ENCODE data around the gene LCNL1. TPM values are rescaled to one million over a fixed set of nuclear protein-coding genes. Genes with fewer than 3 reads are reported as not detected.

The LCNL1 gene
- total RNA-seq, 1 experiment from 2014 or later: 0.82 TPM

GRCh38 chr9:136952876-136953770 lies 29.7 kb upstream of the LCNL1 start:
- ATAC-seq: no peak
- TF ChIP-seq TCF7L2 (IDR thresholded peaks at IDR 0.05; ENCODE audit: low read depth, low read length) (no peak), POLR2AphosphoS5 (IDR thresholded peaks at IDR 0.05; ENCODE audit: low read depth, low read length) (no peak), SIN3A (IDR thresholded peaks at IDR 0.05; ENCODE audit: borderline replicate concordance, insufficient read depth, low read depth, low read length) (no peak)
- TF ChIP-seq, protein P1, sequence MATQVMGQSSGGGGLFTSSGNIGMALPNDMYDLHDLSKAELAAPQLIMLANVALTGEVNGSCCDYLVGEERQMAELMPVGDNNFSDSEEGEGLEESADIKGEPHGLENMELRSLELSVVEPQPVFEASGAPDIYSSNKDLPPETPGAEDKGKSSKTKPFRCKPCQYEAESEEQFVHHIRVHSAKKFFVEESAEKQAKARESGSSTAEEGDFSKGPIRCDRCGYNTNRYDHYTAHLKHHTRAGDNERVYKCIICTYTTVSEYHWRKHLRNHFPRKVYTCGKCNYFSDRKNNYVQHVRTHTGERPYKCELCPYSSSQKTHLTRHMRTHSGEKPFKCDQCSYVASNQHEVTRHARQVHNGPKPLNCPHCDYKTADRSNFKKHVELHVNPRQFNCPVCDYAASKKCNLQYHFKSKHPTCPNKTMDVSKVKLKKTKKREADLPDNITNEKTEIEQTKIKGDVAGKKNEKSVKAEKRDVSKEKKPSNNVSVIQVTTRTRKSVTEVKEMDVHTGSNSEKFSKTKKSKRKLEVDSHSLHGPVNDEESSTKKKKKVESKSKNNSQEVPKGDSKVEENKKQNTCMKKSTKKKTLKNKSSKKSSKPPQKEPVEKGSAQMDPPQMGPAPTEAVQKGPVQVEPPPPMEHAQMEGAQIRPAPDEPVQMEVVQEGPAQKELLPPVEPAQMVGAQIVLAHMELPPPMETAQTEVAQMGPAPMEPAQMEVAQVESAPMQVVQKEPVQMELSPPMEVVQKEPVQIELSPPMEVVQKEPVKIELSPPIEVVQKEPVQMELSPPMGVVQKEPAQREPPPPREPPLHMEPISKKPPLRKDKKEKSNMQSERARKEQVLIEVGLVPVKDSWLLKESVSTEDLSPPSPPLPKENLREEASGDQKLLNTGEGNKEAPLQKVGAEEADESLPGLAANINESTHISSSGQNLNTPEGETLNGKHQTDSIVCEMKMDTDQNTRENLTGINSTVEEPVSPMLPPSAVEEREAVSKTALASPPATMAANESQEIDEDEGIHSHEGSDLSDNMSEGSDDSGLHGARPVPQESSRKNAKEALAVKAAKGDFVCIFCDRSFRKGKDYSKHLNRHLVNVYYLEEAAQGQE (IDR thresholded peaks at IDR 0.05; ENCODE audit: insufficient read depth in 1 of 2, low read depth in 2 of 2, low read length in 1 of 2): no peak
- TF ChIP-seq, protein P2, sequence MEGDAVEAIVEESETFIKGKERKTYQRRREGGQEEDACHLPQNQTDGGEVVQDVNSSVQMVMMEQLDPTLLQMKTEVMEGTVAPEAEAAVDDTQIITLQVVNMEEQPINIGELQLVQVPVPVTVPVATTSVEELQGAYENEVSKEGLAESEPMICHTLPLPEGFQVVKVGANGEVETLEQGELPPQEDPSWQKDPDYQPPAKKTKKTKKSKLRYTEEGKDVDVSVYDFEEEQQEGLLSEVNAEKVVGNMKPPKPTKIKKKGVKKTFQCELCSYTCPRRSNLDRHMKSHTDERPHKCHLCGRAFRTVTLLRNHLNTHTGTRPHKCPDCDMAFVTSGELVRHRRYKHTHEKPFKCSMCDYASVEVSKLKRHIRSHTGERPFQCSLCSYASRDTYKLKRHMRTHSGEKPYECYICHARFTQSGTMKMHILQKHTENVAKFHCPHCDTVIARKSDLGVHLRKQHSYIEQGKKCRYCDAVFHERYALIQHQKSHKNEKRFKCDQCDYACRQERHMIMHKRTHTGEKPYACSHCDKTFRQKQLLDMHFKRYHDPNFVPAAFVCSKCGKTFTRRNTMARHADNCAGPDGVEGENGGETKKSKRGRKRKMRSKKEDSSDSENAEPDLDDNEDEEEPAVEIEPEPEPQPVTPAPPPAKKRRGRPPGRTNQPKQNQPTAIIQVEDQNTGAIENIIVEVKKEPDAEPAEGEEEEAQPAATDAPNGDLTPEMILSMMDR (IDR thresholded peaks at IDR 0.05): no peak
- Histone ChIP-seq H3K27ac (ENCODE audit: low read length) (no peak overlapping the region), H3K27me3 (ENCODE audit: control insufficient read depth, insufficient read depth, low read length) (no peaks in the 10 kb centered on the region), H3K9me3 (ENCODE audit: control insufficient read depth, insufficient read depth, low read depth, low read length) (no peaks in the 10 kb centered on the region), H3K36me3 (ENCODE audit: control insufficient read depth, insufficient read depth, low read length) (no peaks in the 10 kb centered on the region; the same call in 1 of the 2 replicates), H3K4me3 (ENCODE audit: low read depth in 2 of 2, low read length in 2 of 2) (no peak overlapping the region), H3K4me1 (ENCODE audit: control insufficient read depth, insufficient read depth, low read length) (peaks cover 8% of the 10 kb centered on the region)
- no peak for DNase-seq (ENCODE audit: low read depth, low spot score)
- ChIA-PET POLR2A (no interaction called here), CTCF (interaction anchor here (0.6 kb wide), 1 partner anchor 12 kb away, joined by 8 read pairs; no protein-coding TSS in a partner anchor)
- intact Hi-C loops (cut with micrococcal nuclease; ENCODE audit: unreplicated experiment): no loop called here
- in situ Hi-C loops (cut with HindIII; ENCODE audit: low pct_unique_long_range_greater_than_20kb, low sequenced_read_pairs): no loop called here
- BruUV-seq (replicated peaks): no TSS peak

DNA sequence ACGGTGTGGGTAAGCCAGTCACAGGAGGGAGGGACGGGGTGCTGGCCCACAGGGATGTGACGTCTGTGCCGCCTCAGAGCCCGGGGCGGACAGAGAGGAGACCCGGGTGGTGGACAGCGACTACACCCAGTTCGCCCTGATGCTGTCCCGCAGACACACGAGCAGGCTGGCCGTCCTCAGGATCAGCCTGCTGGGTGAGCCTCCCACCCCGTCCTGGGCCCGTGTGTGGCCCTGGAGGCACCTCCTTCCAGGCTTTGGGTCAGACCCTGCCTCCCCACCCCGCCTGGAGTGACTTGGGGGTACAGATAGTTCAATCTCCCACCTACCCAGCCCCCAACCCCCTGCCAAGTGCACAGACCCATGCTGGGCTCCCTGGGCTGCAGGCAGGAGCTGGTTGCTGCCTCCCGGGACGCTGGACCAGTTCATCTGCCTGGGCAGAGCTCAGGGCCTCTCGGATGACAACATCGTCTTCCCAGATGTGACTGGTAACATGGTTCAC lies 29.0 kb upstream of the LCNL1 start:
- no peak for ATAC-seq
- H3K9me3 ChIP-seq (ENCODE audit: control insufficient read depth, insufficient read depth, low read depth, low read length): no peaks in the 10 kb centered on the region
- intact Hi-C loops (cut with micrococcal nuclease; ENCODE audit: unreplicated experiment) (no loop called here), in situ Hi-C loops (cut with HindIII; ENCODE audit: low pct_unique_long_range_greater_than_20kb, low sequenced_read_pairs) (no loop called here)
- H3K27me3 ChIP-seq (ENCODE audit: control insufficient read depth, insufficient read depth, low read length): no peaks in the 10 kb centered on the region
- ChIA-PET POLR2A (interaction anchor here (0.5 kb wide), 1 partner anchor 82 kb away, joined by 12 read pairs; no protein-coding TSS in a partner anchor), CTCF (interaction anchor here (0.9 kb wide), 1 partner anchor 76 kb away, joined by 6 read pairs; no protein-coding TSS in a partner anchor)
- H3K4me1 ChIP-seq (ENCODE audit: control insufficient read depth, insufficient read depth, low read length): peaks cover 6% of the 10 kb centered on the region
- no peak overlapping the region for H3K27ac ChIP-seq (ENCODE audit: low read length)
- no peak for TF ChIP-seq SIN3A (IDR thresholded peaks at IDR 0.05; ENCODE audit: borderline replicate concordance, insufficient read depth, low read depth, low read length)
- TF ChIP-seq POLR2AphosphoS5 (IDR thresholded peaks at IDR 0.05; ENCODE audit: low read depth, low read length): no peak
- TF ChIP-seq, protein P2 (IDR thresholded peaks at IDR 0.05): no peak
- TF ChIP-seq, protein P1 (IDR thresholded peaks at IDR 0.05; ENCODE audit: insufficient read depth in 1 of 2, low read depth in 2 of 2, low read length in 1 of 2): no peak
- TF ChIP-seq TCF7L2 (IDR thresholded peaks at IDR 0.05; ENCODE audit: low read depth, low read length): no peak
- no peak for DNase-seq (ENCODE audit: low read depth, low spot score)
- no peaks in the 10 kb centered on the region; the same call in 1 of the 2 replicates for H3K36me3 ChIP-seq (ENCODE audit: control insufficient read depth, insufficient read depth, low read length)
- BruUV-seq (replicated peaks): no TSS peak
- no peak overlapping the region for H3K4me3 ChIP-seq (ENCODE audit: low read depth in 2 of 2, low read length in 2 of 2)

Measured in Panc1 (cell line).